Prostate gland (tissue), 2 donors: Measurements from ENCODE around the gene GGA3.

Source experiments
- POLR2A ChIP-seq: fragments of 450-650 bp; IDR thresholded peaks from one replicate; pipeline ENCODE4 v1.6.1; 2016; ENCODE audit warnings: antibody characterized with exemption, mild to moderate bottlenecking
- TF ChIP-seq, protein P1 (sequence below), 4 experiments: fragments of 200-600 bp in 2 of 4; fragments of 450-650 bp in 2 of 4; sonication (generic) in 2 of 4; IDR thresholded peaks; 1 replicate in 3 of 4; 2 replicates in 1 of 4; pipeline ENCODE4 v1.5.1; 2016 to 2019; ENCODE audit warnings: antibody characterized with exemption in 4 of 4, mild to moderate bottlenecking in 2 of 4, moderate library complexity in 2 of 4

DNA sequence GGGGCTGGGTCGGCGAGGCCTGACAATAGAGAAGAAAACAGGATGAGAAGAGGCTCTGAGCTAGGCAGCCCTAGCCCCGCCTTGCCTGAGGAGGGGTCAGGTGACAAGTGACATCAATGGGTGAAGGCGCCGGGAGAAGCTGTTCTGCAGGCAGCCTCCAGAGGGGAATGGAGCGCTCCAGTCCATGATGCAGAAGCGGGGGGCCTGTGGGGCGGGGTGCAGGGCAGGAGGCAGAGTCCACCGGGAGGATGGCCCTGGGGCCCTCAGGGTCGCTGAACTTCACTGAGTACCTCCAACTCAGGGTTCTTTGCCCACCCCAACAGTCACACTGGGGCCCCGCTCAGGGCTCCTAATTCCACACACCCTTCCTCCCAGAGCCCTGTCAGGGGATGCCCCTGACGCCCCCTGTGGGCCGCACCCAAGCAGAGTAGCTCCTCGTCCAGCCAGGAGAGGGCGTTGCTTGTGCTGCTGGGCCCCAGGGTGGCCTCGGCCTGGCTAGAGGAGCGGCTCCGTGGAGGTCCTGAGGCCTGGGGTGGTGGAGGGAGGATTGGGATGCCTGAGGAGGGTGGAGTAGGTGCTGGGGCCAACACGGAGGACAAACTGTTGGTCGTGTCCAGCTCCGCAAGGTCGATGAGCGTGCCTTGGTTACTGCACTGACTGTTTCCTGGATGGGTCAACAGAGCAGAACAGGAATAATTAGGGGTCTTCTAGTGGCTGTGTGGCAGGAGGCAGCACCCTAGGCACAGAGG lies 20.8 kb downstream of the GGA3 start:
- TF ChIP-seq, protein P1, sequence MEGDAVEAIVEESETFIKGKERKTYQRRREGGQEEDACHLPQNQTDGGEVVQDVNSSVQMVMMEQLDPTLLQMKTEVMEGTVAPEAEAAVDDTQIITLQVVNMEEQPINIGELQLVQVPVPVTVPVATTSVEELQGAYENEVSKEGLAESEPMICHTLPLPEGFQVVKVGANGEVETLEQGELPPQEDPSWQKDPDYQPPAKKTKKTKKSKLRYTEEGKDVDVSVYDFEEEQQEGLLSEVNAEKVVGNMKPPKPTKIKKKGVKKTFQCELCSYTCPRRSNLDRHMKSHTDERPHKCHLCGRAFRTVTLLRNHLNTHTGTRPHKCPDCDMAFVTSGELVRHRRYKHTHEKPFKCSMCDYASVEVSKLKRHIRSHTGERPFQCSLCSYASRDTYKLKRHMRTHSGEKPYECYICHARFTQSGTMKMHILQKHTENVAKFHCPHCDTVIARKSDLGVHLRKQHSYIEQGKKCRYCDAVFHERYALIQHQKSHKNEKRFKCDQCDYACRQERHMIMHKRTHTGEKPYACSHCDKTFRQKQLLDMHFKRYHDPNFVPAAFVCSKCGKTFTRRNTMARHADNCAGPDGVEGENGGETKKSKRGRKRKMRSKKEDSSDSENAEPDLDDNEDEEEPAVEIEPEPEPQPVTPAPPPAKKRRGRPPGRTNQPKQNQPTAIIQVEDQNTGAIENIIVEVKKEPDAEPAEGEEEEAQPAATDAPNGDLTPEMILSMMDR (IDR thresholded peaks at IDR 0.05), result peak in 3 of 4 experiments; percentile 3 to 45 (median 28)
- no peak for TF ChIP-seq POLR2A
